Measurements from ENCODE around the gene GYG1.

- TF ChIP-seq CTCF (IDR thresholded peaks at IDR 0.05; ENCODE audit: low read depth, low read length, missing input control) (no peak), ZBTB33 (IDR thresholded peaks at IDR 0.05) (no peak), JUND (IDR thresholded peaks at IDR 0.05) (no peak), GABPA (IDR thresholded peaks at IDR 0.05 in 1 of 2, conservative IDR thresholded peaks at IDR 0.05 in 1 of 2) (no peak), SP1 (IDR thresholded peaks at IDR 0.05) (no peak), MAX (IDR thresholded peaks at IDR 0.05) (no peak), ATF3 (IDR thresholded peaks at IDR 0.05) (no peak), EGR1 (IDR thresholded peaks at IDR 0.05; ENCODE audit: low read depth in 2 of 2) (no peak), HNF4G (IDR thresholded peaks at IDR 0.05) (no peak), TAF1 (conservative IDR thresholded peaks at IDR 0.05) (no peak), YY1 (IDR thresholded peaks at IDR 0.05) (no peak), REST (IDR thresholded peaks at IDR 0.05) (no peak)
Observed at GRCh38 chr3:148974726-148975125, 16.6 kb upstream of the GYG1 start.

Data from liver (tissue), 3 donors.